NCI-H82 treated with DMSO at 0.1 percent for 48 hours (cell line): Measurements from ENCODE around the gene C5orf46.
"Not testable (repeated sequence)": the region's sequence is repeated elsewhere in the genome, so short reads cannot be mapped to it uniquely, and the experiment has no call there.

Experiments
- DNase-seq: peaks from one replicate; lab custom pipeline; 2025; ENCODE audit not compliant: unreplicated experiment; lab: John Stamatoyannopoulos, UW

The C5orf46 gene

GRCh38 chr5:147895864-147896263, 10.5 kb downstream of the C5orf46 start:
- no peak for DNase-seq

GRCh38 chr5:147893820-147894219, 12.5 kb downstream of the C5orf46 start:
- DNase-seq, result no peak

- no peak for DNase-seq
Observed at GRCh38 chr5:147892696-147893296, 13.5 kb downstream of the C5orf46 start.

GRCh38 chr5:147887930-147888329, 18.4 kb downstream of the C5orf46 start:
- DNase-seq, result no peak

GRCh38 chr5:147887026-147887627, 19.2 kb downstream of the C5orf46 start:
- no peak for DNase-seq

GRCh38 chr5:147882586-147883313, 23.6 kb downstream of the C5orf46 start:
- no peak for DNase-seq

- no peak for DNase-seq
Observed at GRCh38 chr5:147880487-147880886, 25.9 kb downstream of the C5orf46 start.

- no peak for DNase-seq
Observed at GRCh38 chr5:147879784-147880183, 26.6 kb downstream of the C5orf46 start.

- DNase-seq, result no peak
Observed at GRCh38 chr5:147878066-147878759, 28.1 kb downstream of the C5orf46 start, which contains the start of gene SCGB3A2. SCGB3A2 (plus strand) TSS chr5:147878711; CDS start chr5:147878804, 93 bp downstream.

GRCh38 chr5:147876626-147877025, 29.7 kb downstream of the C5orf46 start:
- no peak for DNase-seq

- no peak for DNase-seq
Observed at GRCh38 chr5:147876141-147876540, 30.2 kb downstream of the C5orf46 start.

- DNase-seq, result no peak
Observed at GRCh38 chr5:147874910-147875367, 31.4 kb downstream of the C5orf46 start.

GRCh38 chr5:147874118-147874875, 32.0 kb downstream of the C5orf46 start:
- not testable (repeated sequence) for DNase-seq

GRCh38 chr5:147872744-147873435, 33.4 kb downstream of the C5orf46 start:
- DNase-seq, result not testable (repeated sequence)

GRCh38 chr5:147871980-147872549, 34.3 kb downstream of the C5orf46 start:
- DNase-seq, result not testable (repeated sequence)

GRCh38 chr5:147869892-147870291, 36.4 kb downstream of the C5orf46 start:
- not testable (repeated sequence) for DNase-seq

- no peak for DNase-seq
Observed at GRCh38 chr5:147869112-147869511, 37.2 kb downstream of the C5orf46 start.

GRCh38 chr5:147863454-147864158, 42.7 kb downstream of the C5orf46 start:
- DNase-seq, result no peak

- no peak for DNase-seq
Observed at GRCh38 chr5:147860641-147861025, 45.7 kb downstream of the C5orf46 start.
